HG03159 (cell line): ENCODE data around the gene AMN1.
"Not testable (repeated sequence)": the region's sequence is repeated elsewhere in the genome, so short reads cannot be mapped to it uniquely, and the experiment has no call there.

Source experiments
- ATAC-seq: cut with Tn5 transposase; IDR thresholded peaks from one replicate; pipeline ENCODE4 v1.9.1; 2021; ENCODE audit warnings: mild to moderate bottlenecking, moderate library complexity; ENCODE audit not compliant: unreplicated experiment

The AMN1 gene

GRCh38 chr12:31728917-31729640, at the start of gene AMN1:
AMN1 (minus strand) TSS chr12:31729021; CDS start chr12:31729008, 13 bp downstream.
- peak; percentile 93 for ATAC-seq

GRCh38 chr12:31773867-31774266, 45.0 kb upstream of the AMN1 start:
- peak; percentile 56 for ATAC-seq

- no peak for ATAC-seq
These were observed 44.5 kb upstream of the AMN1 start for GRCh38 chr12:31773223-31773750.

- no peak for ATAC-seq
These were observed 43.9 kb upstream of the AMN1 start for GRCh38 chr12:31772685-31773222.

GRCh38 chr12:31772186-31772585, 43.4 kb upstream of the AMN1 start:
- no peak for ATAC-seq

- ATAC-seq, result no peak
These were observed 39.2 kb upstream of the AMN1 start for GRCh38 chr12:31768046-31768445.

GRCh38 chr12:31765931-31766330, 37.1 kb upstream of the AMN1 start:
- ATAC-seq, result no peak

- no peak for ATAC-seq
These were observed 31.0 kb upstream of the AMN1 start for GRCh38 chr12:31759632-31760459.

- not testable (repeated sequence) for ATAC-seq
These were observed 29.5 kb upstream of the AMN1 start for GRCh38 chr12:31758297-31758696.

- no peak for ATAC-seq
These were observed 28.2 kb upstream of the AMN1 start for GRCh38 chr12:31756977-31757420.

GRCh38 chr12:31752450-31752849, 23.6 kb upstream of the AMN1 start:
- ATAC-seq, result no peak

- no peak for ATAC-seq
These were observed 22.3 kb upstream of the AMN1 start for GRCh38 chr12:31751085-31751484.

- ATAC-seq, result no peak
These were observed 21.9 kb upstream of the AMN1 start for GRCh38 chr12:31750747-31751039.

GRCh38 chr12:31749024-31749704, 20.3 kb upstream of the AMN1 start:
- peak; percentile 79 for ATAC-seq

GRCh38 chr12:31745242-31745641, 16.4 kb upstream of the AMN1 start:
- ATAC-seq, result no peak

GRCh38 chr12:31744363-31744762, 15.5 kb upstream of the AMN1 start:
- not testable (repeated sequence) for ATAC-seq

- ATAC-seq, result no peak
These were observed 14.1 kb upstream of the AMN1 start for GRCh38 chr12:31742891-31743290.

GRCh38 chr12:31740628-31741027, 11.8 kb upstream of the AMN1 start:
- no peak for ATAC-seq

- ATAC-seq, result no peak
These were observed 8.9 kb upstream of the AMN1 start for GRCh38 chr12:31737763-31738162.

GRCh38 chr12:31737345-31737744, 8.5 kb upstream of the AMN1 start:
- no peak for ATAC-seq

- ATAC-seq, result peak; percentile 53
These were observed 7.7 kb upstream of the AMN1 start for GRCh38 chr12:31736472-31736871.
